OCI-LY1 (cell line): ENCODE measurements around the gene PPP2R2D.

Source experiments
- EZH2 ChIP-seq: fragments of 200-600 bp; sonication (generic), shearing (Covaris generic); IDR thresholded peaks from 2 replicates; pipeline ENCODE4 v1.8.0; 2017; ENCODE audit warnings: borderline replicate concordance, mixed run types, mild to moderate bottlenecking, antibody characterized with exemption, low read length, moderate library complexity, mixed read lengths
- TF ChIP-seq, protein P1 (sequence below): fragments of 200-600 bp; sonication (generic), shearing (Covaris generic); IDR thresholded peaks from 2 replicates; pipeline ENCODE4 v1.5.1; 2017; ENCODE audit warnings: mild to moderate bottlenecking, antibody characterized with exemption, low read length, moderate library complexity, mixed read lengths

GRCh38 chr10:131908151-131908550 is 7.3 kb downstream of the PPP2R2D start:
- TF ChIP-seq, protein P1, sequence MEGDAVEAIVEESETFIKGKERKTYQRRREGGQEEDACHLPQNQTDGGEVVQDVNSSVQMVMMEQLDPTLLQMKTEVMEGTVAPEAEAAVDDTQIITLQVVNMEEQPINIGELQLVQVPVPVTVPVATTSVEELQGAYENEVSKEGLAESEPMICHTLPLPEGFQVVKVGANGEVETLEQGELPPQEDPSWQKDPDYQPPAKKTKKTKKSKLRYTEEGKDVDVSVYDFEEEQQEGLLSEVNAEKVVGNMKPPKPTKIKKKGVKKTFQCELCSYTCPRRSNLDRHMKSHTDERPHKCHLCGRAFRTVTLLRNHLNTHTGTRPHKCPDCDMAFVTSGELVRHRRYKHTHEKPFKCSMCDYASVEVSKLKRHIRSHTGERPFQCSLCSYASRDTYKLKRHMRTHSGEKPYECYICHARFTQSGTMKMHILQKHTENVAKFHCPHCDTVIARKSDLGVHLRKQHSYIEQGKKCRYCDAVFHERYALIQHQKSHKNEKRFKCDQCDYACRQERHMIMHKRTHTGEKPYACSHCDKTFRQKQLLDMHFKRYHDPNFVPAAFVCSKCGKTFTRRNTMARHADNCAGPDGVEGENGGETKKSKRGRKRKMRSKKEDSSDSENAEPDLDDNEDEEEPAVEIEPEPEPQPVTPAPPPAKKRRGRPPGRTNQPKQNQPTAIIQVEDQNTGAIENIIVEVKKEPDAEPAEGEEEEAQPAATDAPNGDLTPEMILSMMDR = no peak
- TF ChIP-seq EZH2 = no peak
